Loucy (cell line): ENCODE data around the gene DOC2B.
"Not testable (repeated sequence)": the region's sequence is repeated elsewhere in the genome, so short reads cannot be mapped to it uniquely, and the experiment has no call there.

ENCODE experiments used
- H2AFZ ChIP-seq: fragments of 200-600 bp; sonication (generic); 2 replicates; pipeline ENCODE4 v1.6.0; 2016; ENCODE audit warnings: antibody characterized with exemption, mild to moderate bottlenecking, low read length, moderate library complexity
- H3F3A ChIP-seq: fragments of 200-600 bp; 2 replicates; pipeline ENCODE4 v1.6.0; 2016; ENCODE audit warnings: antibody characterized with exemption, low read depth, mild to moderate bottlenecking
- H3K27me3 ChIP-seq: fragments of 200-600 bp; sonication (generic); 2 replicates; pipeline ENCODE4 v1.6.1; 2014; ENCODE audit warnings: low read length, mild to moderate bottlenecking; ENCODE audit not compliant: insufficient read depth, poor library complexity, severe bottlenecking
- H3K36me3 ChIP-seq: fragments of 200-600 bp; sonication (generic); 2 replicates; pipeline ENCODE4 v1.6.1; 2016; ENCODE audit warnings: low read length; ENCODE audit not compliant: insufficient read depth
- H3K4me1 ChIP-seq: fragments of 200-600 bp; sonication (generic); 2 replicates; pipeline ENCODE4 v1.5.1; 2014; ENCODE audit warnings: low read length, mild to moderate bottlenecking; ENCODE audit not compliant: insufficient read depth, poor library complexity, severe bottlenecking
- H3K4me2 ChIP-seq: fragments of 200-600 bp; sonication (generic); 2 replicates; pipeline ENCODE4 v1.6.0; 2014; ENCODE audit warnings: antibody characterized with exemption, low read length, low read depth, mild to moderate bottlenecking; ENCODE audit not compliant: poor library complexity, severe bottlenecking
- H3K4me3 ChIP-seq: fragments of 200-600 bp; sonication (generic); 2 replicates; pipeline ENCODE4 v1.5.1; 2014; ENCODE audit warnings: low read length, mild to moderate bottlenecking, mixed read lengths; ENCODE audit not compliant: poor library complexity, severe bottlenecking
- H3K79me2 ChIP-seq: fragments of 200-600 bp; sonication (generic); 2 replicates; pipeline ENCODE4 v1.6.1; 2014; ENCODE audit warnings: low read length; ENCODE audit not compliant: insufficient read depth
- H3K9ac ChIP-seq: fragments of 200-600 bp; sonication (generic); 2 replicates; pipeline ENCODE4 v1.6.0; 2014; ENCODE audit warnings: mild to moderate bottlenecking, low read depth, low read length, moderate library complexity; ENCODE audit not compliant: poor library complexity, severe bottlenecking
- H3K9me2 ChIP-seq: fragments of 200-600 bp; sonication (generic); replicated peaks from 2 replicates; pipeline ENCODE4 v1.6.1; 2016; ENCODE audit warnings: low read depth, low read length, mixed read lengths
- H3K9me3 ChIP-seq: fragments of 200-600 bp; sonication (generic); 2 replicates; pipeline ENCODE4 v1.6.1; 2014; ENCODE audit warnings: mild to moderate bottlenecking, antibody characterized with exemption, low read length, low read depth; ENCODE audit not compliant: insufficient read depth
- H4K20me1 ChIP-seq: fragments of 200-600 bp; sonication (generic); 2 replicates; pipeline ENCODE4 v1.6.0; 2014; ENCODE audit warnings: antibody characterized with exemption, low read length, mild to moderate bottlenecking; ENCODE audit not compliant: insufficient read depth, poor library complexity, severe bottlenecking
- EZH2phosphoT487 ChIP-seq: fragments of 200-600 bp; IDR thresholded peaks from 2 replicates; pipeline ENCODE4 v1.6.1; 2018; ENCODE audit warnings: antibody characterized with exemption, mild to moderate bottlenecking, moderate library complexity, borderline replicate concordance
- TF ChIP-seq, protein P1 (sequence below): fragments of 200-600 bp; sonication (generic); conservative IDR thresholded peaks from 2 replicates; pipeline ENCODE4 v1.5.1; 2014; ENCODE audit warnings: mild to moderate bottlenecking, antibody characterized with exemption, low read length

The DOC2B gene

DNA sequence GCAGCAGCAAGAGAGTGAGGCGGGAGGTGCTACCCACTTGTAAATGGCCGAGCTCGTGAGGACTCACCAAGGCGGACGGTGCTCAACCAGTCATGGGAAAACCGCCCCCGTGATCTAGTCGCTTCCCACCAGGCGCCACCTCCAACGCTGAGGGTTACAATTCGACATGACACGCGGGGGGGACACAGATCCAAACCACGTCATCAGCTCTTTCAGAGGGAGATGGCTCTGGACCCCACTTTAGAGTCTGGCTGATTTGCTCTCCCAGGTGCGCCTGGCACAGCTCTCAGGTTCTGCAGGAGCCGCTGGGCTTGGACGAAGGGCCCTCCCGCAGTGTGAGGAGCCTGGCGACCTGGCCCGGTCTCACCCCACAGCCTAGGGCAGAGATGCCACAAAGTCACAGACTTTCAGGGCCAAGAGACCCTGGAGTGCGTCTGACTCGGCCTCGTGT, 21.1 kb upstream of the DOC2B start:
- Histone ChIP-seq H3K9me2 (no peaks in the 10 kb centered on the region), H3K9ac (no peak overlapping the region), H3K4me2 (no peak overlapping the region), H3F3A (no peaks in the 10 kb centered on the region), H3K27me3 (no peaks in the 10 kb centered on the region), H2AFZ (no peak overlapping the region), H3K4me3 (no peak overlapping the region), H4K20me1 (no peaks in the 10 kb centered on the region), H3K79me2 (no peaks in the 10 kb centered on the region), H3K9me3 (peaks cover 6% of the 10 kb centered on the region; the same call in 1 of the 2 replicates), H3K4me1 (no peaks in the 10 kb centered on the region), H3K36me3 (no peaks in the 10 kb centered on the region)
- TF ChIP-seq EZH2phosphoT487 = no peak
- TF ChIP-seq, protein P1, sequence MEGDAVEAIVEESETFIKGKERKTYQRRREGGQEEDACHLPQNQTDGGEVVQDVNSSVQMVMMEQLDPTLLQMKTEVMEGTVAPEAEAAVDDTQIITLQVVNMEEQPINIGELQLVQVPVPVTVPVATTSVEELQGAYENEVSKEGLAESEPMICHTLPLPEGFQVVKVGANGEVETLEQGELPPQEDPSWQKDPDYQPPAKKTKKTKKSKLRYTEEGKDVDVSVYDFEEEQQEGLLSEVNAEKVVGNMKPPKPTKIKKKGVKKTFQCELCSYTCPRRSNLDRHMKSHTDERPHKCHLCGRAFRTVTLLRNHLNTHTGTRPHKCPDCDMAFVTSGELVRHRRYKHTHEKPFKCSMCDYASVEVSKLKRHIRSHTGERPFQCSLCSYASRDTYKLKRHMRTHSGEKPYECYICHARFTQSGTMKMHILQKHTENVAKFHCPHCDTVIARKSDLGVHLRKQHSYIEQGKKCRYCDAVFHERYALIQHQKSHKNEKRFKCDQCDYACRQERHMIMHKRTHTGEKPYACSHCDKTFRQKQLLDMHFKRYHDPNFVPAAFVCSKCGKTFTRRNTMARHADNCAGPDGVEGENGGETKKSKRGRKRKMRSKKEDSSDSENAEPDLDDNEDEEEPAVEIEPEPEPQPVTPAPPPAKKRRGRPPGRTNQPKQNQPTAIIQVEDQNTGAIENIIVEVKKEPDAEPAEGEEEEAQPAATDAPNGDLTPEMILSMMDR = no peak

DNA sequence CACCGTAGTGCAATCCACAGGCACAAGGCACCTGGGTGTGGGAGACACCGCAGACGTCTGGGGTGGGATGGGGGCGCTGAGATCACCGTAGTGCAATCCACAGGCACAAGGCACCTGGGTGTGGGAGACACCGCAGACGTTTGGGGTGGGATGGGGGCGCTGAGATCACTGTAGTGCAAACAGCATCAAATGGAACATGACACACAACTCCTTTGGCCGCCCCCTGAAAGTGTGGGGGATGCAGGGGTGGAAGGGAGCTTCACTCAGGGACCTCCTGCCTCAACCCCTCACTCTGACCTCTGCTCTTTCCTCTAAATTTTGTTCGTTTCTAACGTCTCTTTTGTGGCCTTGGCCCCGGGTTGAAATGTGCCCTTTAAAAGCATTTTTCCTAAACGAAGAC, 20.3 kb upstream of the DOC2B start:
- H3K79me2 ChIP-seq, H3K27me3 ChIP-seq, H3K9ac ChIP-seq, H3K4me3 ChIP-seq, H3K4me2 ChIP-seq, H3K9me2 ChIP-seq, H2AFZ ChIP-seq, H4K20me1 ChIP-seq, H3K4me1 ChIP-seq, H3K36me3 ChIP-seq, H3K9me3 ChIP-seq, H3F3A ChIP-seq: not testable (repeated sequence)

DNA sequence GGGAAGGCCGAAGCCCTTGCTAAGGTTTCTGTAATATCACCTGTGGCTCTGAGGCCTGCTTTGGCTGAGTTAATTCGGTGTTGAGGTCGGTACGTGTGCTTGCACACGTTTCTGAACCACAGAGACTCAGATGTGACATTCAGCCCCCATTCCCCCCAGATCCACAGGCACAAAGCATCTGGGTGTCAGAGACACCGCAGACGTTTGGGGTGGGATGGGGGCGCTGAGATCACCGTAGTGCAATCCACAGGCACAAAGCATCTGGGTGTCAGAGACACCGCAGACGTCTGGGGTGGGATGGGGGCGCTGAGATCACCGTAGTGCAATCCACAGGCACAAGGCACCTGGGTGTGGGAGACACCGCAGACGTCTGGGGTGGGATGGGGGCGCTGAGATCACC, 19.8 kb upstream of the DOC2B start:
- not testable (repeated sequence) for H4K20me1 ChIP-seq, H3K9me3 ChIP-seq, H3K9ac ChIP-seq, H2AFZ ChIP-seq, H3K9me2 ChIP-seq, H3K4me2 ChIP-seq, H3K4me1 ChIP-seq, H3K27me3 ChIP-seq, H3K79me2 ChIP-seq, H3F3A ChIP-seq, H3K36me3 ChIP-seq, H3K4me3 ChIP-seq

DNA sequence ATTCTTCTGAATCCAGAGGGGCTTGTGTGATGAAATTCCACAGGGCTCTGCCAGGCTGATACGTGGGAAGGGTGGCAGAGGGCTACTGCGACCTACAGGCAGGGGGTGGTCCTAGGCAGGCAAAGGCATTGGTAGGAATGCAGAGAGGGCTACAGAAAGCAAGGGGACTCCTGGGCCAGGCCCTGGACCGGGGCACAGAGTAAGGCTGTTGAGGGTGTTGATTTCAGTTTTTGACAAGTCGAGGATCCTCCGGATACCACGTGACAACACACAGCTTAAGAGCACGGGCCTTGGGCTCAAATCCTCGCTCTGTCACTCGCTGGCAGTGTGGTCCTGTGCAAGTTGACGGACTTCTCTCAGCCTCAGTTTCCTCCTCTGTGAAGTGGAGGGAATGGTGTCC, 19.1 kb upstream of the DOC2B start:
- Histone ChIP-seq H3K9ac (no peak overlapping the region), H3K4me2 (no peak overlapping the region), H3K79me2 (no peaks in the 10 kb centered on the region), H3K36me3 (no peaks in the 10 kb centered on the region), H3K27me3 (no peaks in the 10 kb centered on the region), H3F3A (no peaks in the 10 kb centered on the region), H2AFZ (no peak overlapping the region), H3K9me2 (no peaks in the 10 kb centered on the region), H3K4me1 (no peaks in the 10 kb centered on the region), H3K4me3 (no peak overlapping the region), H3K9me3 (peaks cover 4% of the 10 kb centered on the region; the same call in 1 of the 2 replicates), H4K20me1 (no peaks in the 10 kb centered on the region)
- no peak for TF ChIP-seq EZH2phosphoT487
- TF ChIP-seq, protein P1 = no peak
